HG03571 (cell line): ENCODE measurements around the gene NCF2.
"Not testable (repeated sequence)": the region's sequence is repeated elsewhere in the genome, so short reads cannot be mapped to it uniquely, and the experiment has no call there.

Experiments used
- ATAC-seq: cut with Tn5 transposase; IDR thresholded peaks from one replicate; pipeline ENCODE4 v1.9.1; 2021; ENCODE audit not compliant: unreplicated experiment

The NCF2 gene

GRCh38 chr1:183612975-183613374, 22.7 kb upstream of the NCF2 start:
- ATAC-seq, result not testable (repeated sequence)

GRCh38 chr1:183612407-183612806, 22.1 kb upstream of the NCF2 start:
- no peak for ATAC-seq

GRCh38 chr1:183611021-183611420, 20.8 kb upstream of the NCF2 start:
- no peak for ATAC-seq

- no peak for ATAC-seq
These were observed 19.6 kb upstream of the NCF2 start for GRCh38 chr1:183609759-183610452.

GRCh38 chr1:183609313-183609712, 19.1 kb upstream of the NCF2 start:
- peak; percentile 35 for ATAC-seq

- ATAC-seq, result peak; percentile 61
These were observed 17.2 kb upstream of the NCF2 start for GRCh38 chr1:183607322-183607980.

GRCh38 chr1:183605904-183606303, 15.6 kb upstream of the NCF2 start:
- no peak for ATAC-seq

- no peak for ATAC-seq
These were observed 14.6 kb upstream of the NCF2 start for GRCh38 chr1:183604815-183605214.

- ATAC-seq, result no peak
These were observed 14.0 kb upstream of the NCF2 start for GRCh38 chr1:183604038-183604808.

GRCh38 chr1:183602510-183602909, 12.3 kb upstream of the NCF2 start:
- no peak for ATAC-seq

GRCh38 chr1:183600634-183601033, 10.4 kb upstream of the NCF2 start:
- no peak for ATAC-seq

- ATAC-seq, result no peak
These were observed 9.9 kb upstream of the NCF2 start for GRCh38 chr1:183600136-183600535.

- ATAC-seq, result peak; percentile 62
These were observed 8.1 kb upstream of the NCF2 start for GRCh38 chr1:183598386-183598785.

- no peak for ATAC-seq
These were observed 7.5 kb upstream of the NCF2 start for GRCh38 chr1:183597656-183598347.

GRCh38 chr1:183596500-183596899, 6.2 kb upstream of the NCF2 start:
- ATAC-seq, result no peak

GRCh38 chr1:183595537-183595936, 5.3 kb upstream of the NCF2 start:
- no peak for ATAC-seq

GRCh38 chr1:183593356-183593755, 3.1 kb upstream of the NCF2 start:
- ATAC-seq, result peak; percentile 38

- no peak for ATAC-seq
These were observed 2.5 kb upstream of the NCF2 start for GRCh38 chr1:183592733-183593132.

GRCh38 chr1:183589874-183590243, 400 bp downstream of the NCF2 start:
- peak; percentile 21 for ATAC-seq

GRCh38 chr1:183589384-183589783, 875 bp downstream of the NCF2 start:
- ATAC-seq, result no peak

GRCh38 chr1:183588827-183589226, 1.4 kb downstream of the NCF2 start:
- no peak for ATAC-seq
